ENCODE results near the gene DPYD. TPM values are rescaled to one million over a fixed set of nuclear protein-coding genes. Genes with fewer than 3 reads are reported as not detected.

DPYD gene
- polyA plus RNA-seq, 3 donors from 2014 or later, result 23.0 to 35.9 (median 30.8) TPM

- H3K9me3 Mint-ChIP-seq, result no peaks in the 10 kb centered on the region
- H3K36me3 Mint-ChIP-seq, result peaks cover 22 to 36% (median 32%) of the 10 kb centered on the region in 3 donors
- H3K4me3 Mint-ChIP-seq, result no peak overlapping the region
- no peaks in the 10 kb centered on the region for H3K4me1 Mint-ChIP-seq
- no peak for DNase-seq
- no peak overlapping the region for H3K27ac Mint-ChIP-seq
- H3K27me3 Mint-ChIP-seq (ENCODE audit: low read depth in 3 of 3), result peaks cover 0 to 2% (median 0%) of the 10 kb centered on the region in 3 donors
Observed at GRCh38 chr1:97271916-97272788, 648.7 kb downstream of the DPYD start.

DNA sequence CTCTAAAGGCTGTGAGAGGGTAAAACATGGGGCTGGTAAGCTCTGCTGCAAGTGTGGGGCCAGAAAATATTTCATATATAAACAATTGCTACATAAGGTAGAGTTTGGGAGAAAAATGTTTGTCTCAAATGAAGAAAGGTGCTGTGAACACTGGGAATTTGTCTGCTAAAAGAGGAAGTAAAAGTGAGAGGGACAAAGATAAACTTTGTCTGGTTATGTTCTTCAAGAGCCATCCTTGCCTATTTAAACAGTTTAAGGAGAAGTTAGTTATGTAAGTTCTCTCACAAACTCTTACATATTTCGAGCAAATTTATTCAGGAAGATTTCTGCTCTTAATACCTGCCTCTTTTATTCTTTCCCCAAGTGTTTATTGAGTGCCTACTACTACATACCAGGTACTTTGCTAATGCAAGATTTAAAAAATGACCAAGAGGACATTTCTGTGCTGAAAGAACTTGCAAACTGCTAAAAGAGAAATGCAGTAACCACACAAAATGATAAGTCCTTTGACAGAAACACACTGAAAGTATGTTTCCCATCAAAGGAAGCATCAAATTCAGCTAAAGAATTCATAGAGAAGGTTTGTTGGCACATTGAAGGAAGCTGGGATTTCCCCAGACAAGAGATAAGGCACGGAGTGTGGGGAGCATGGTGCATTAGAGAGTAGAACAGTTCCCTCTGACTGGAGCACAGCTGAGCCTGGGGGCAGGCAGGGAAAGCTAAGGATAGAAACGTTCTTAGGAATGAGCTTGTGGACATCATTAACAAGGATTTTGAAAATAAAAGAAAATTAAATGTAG, 650.1 kb downstream of the DPYD start:
- no peak for DNase-seq
- Mint-ChIP-seq H3K36me3 (peaks cover 12 to 24% (median 23%) of the 10 kb centered on the region in 3 donors), H3K9me3 (peaks cover 0 to 2% (median 0%) of the 10 kb centered on the region in 6 donors), H3K27ac (no peak overlapping the region), H3K4me3 (no peak overlapping the region), H3K27me3 (ENCODE audit: low read depth in 3 of 3) (peaks cover 0 to 2% (median 0%) of the 10 kb centered on the region in 3 donors), H3K4me1 (no peaks in the 10 kb centered on the region)

DNA sequence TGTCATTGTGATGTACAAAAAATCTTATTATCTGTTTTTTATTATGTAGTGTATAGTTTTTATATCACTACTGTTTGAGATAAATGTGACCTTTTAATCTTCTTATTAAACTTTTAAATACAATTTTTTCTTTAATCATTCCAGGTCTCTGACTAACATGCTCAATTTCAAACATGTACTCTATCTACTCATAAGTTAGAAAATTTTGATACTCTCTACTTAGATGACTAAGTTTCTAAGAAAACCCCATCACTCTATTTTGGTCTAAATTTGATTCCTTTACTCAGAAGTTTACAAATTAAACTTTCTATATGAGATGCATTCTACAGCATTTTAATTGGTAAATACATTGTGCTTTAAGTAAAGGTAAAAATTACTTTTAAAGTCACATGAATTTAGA, 655.2 kb downstream of the DPYD start:
- H3K27me3 Mint-ChIP-seq (ENCODE audit: low read depth in 3 of 3), result peaks cover 0 to 2% (median 0%) of the 10 kb centered on the region in 3 donors
- no peak overlapping the region for H3K27ac Mint-ChIP-seq
- peaks cover 4 to 19% (median 13%) of the 10 kb centered on the region in 3 donors for H3K36me3 Mint-ChIP-seq
- no peak for DNase-seq
- H3K9me3 Mint-ChIP-seq, result peaks cover 0 to 2% (median 0%) of the 10 kb centered on the region in 6 donors
- H3K4me3 Mint-ChIP-seq, result no peak overlapping the region
- H3K4me1 Mint-ChIP-seq, result no peaks in the 10 kb centered on the region

GRCh38 chr1:97262842-97263241, 658.0 kb downstream of the DPYD start:
- Mint-ChIP-seq H3K36me3 (peaks cover 0 to 5% (median 4%) of the 10 kb centered on the region in 3 donors), H3K4me3 (no peak overlapping the region), H3K27ac (no peak overlapping the region), H3K27me3 (ENCODE audit: low read depth in 3 of 3) (peaks cover 0 to 2% (median 0%) of the 10 kb centered on the region in 3 donors), H3K4me1 (no peaks in the 10 kb centered on the region), H3K9me3 (peaks cover 0 to 2% (median 0%) of the 10 kb centered on the region in 6 donors)
- DNase-seq, result no peak

- no peak overlapping the region for H3K4me3 Mint-ChIP-seq
- no peaks in the 10 kb centered on the region for H3K36me3 Mint-ChIP-seq
- H3K27ac Mint-ChIP-seq, result no peak overlapping the region
Observed at GRCh38 chr1:97258597-97258996, 662.2 kb downstream of the DPYD start.

GRCh38 chr1:97254731-97255463, 665.9 kb downstream of the DPYD start:
- no peaks in the 10 kb centered on the region for H3K9me3 Mint-ChIP-seq
- H3K4me1 Mint-ChIP-seq, result peaks cover 0 to 13% of the 10 kb centered on the region in 2 donors
- no peak for DNase-seq
- peaks cover 0 to 4% (median 2%) of the 10 kb centered on the region in 3 donors for H3K36me3 Mint-ChIP-seq
- H3K4me3 Mint-ChIP-seq, result no peak overlapping the region
- no peaks in the 10 kb centered on the region for H3K27me3 Mint-ChIP-seq (ENCODE audit: low read depth in 3 of 3)
- no peak overlapping the region for H3K27ac Mint-ChIP-seq

More at GRCh38 chr1:97258597-97258996, 662.2 kb downstream of the DPYD start:
- Mint-ChIP-seq H3K9me3 (no peaks in the 10 kb centered on the region), H3K4me1 (peaks cover 0 to 13% of the 10 kb centered on the region in 2 donors), H3K27me3 (ENCODE audit: low read depth in 3 of 3) (no peaks in the 10 kb centered on the region)
- no peak for DNase-seq

GRCh38 chr1:97252925-97253324, 667.9 kb downstream of the DPYD start:
- Mint-ChIP-seq H3K27me3 (ENCODE audit: low read depth in 3 of 3) (no peaks in the 10 kb centered on the region), H3K4me3 (no peak overlapping the region), H3K4me1 (peaks cover 0 to 13% of the 10 kb centered on the region in 2 donors), H3K27ac (no peak overlapping the region), H3K9me3 (no peaks in the 10 kb centered on the region), H3K36me3 (peaks cover 7 to 19% (median 11%) of the 10 kb centered on the region in 3 donors)
- no peak for DNase-seq

DNA sequence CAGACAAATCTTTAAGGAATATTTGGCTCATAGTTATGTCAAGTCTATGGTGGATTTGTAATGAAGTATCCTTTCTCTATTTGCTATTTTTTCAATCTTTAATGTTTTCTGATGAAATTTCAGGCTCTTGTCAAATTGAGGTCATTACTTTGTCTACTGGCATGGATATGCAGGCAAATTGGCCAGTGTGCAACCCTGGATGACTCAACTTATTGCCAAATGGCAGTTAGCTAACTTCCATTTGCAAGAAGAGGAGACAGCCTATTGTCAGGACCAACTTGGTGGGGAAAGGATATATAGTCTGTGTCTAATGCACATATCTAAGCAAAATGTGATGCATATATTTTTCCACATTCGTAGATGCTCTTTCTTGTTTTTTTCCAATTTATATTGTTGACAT, 668.8 kb downstream of the DPYD start:
- no peak for DNase-seq
- Mint-ChIP-seq H3K27ac (no peak overlapping the region), H3K4me3 (no peak overlapping the region), H3K27me3 (ENCODE audit: low read depth in 3 of 3) (no peaks in the 10 kb centered on the region), H3K4me1 (peaks cover 0 to 13% of the 10 kb centered on the region in 2 donors), H3K36me3 (peaks cover 7 to 19% (median 11%) of the 10 kb centered on the region in 3 donors), H3K9me3 (no peaks in the 10 kb centered on the region)

DNA sequence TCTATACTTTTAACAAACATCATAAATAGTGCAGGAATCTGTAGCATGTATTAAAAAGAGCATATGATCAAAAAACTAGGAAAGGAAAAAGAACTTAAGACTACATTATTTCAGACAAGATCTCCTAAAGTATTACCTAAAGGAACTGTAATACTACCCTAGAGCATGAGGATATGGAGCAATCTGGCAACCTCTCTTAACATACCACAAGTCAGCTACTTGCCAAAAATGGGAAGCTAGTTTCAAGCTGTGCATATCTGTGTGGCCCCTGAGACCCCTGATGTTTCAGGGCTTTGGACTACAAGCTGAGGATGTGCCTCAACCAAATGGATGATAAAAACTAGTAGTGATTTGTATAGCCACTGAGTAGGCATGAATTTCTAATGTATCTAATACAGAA, 673.6 kb downstream of the DPYD start:
- no peak for DNase-seq
- Mint-ChIP-seq H3K4me1 (no peaks in the 10 kb centered on the region), H3K27me3 (ENCODE audit: low read depth in 3 of 3) (no peaks in the 10 kb centered on the region), H3K9me3 (no peaks in the 10 kb centered on the region), H3K36me3 (peaks cover 7 to 19% (median 11%) of the 10 kb centered on the region in 3 donors), H3K27ac (no peak overlapping the region), H3K4me3 (no peak overlapping the region)

GRCh38 chr1:97245682-97246081, 675.2 kb downstream of the DPYD start:
- no peak for DNase-seq
- Mint-ChIP-seq H3K27me3 (ENCODE audit: low read depth in 3 of 3) (no peaks in the 10 kb centered on the region), H3K36me3 (peaks cover 7 to 19% (median 9%) of the 10 kb centered on the region in 3 donors), H3K27ac (no peak overlapping the region), H3K4me3 (no peak overlapping the region), H3K4me1 (no peaks in the 10 kb centered on the region), H3K9me3 (no peaks in the 10 kb centered on the region)

DNA sequence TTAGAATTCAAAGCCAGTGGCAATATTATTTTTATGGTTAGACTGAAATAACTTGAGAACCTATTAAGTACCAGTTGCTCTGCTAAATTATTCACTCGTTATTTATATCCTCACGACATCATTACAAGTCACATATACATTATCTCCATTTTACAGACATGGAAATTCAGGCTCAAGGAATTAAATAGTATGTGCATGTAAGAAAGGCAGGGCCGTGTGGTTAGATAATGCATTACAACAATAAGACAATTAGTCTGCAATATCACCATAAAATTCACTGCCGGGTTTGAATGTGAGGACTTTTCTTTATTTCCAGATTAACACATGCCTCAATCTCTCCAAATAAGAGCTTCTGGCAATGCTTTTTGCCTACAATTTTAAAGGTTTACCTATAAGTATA, 675.8 kb downstream of the DPYD start:
- H3K4me3 Mint-ChIP-seq, result no peak overlapping the region
- no peak overlapping the region for H3K27ac Mint-ChIP-seq
- DNase-seq, result no peak
- H3K36me3 Mint-ChIP-seq, result peaks cover 7 to 15% (median 9%) of the 10 kb centered on the region in 3 donors
- H3K27me3 Mint-ChIP-seq (ENCODE audit: low read depth in 3 of 3), result no peaks in the 10 kb centered on the region
- no peaks in the 10 kb centered on the region for H3K4me1 Mint-ChIP-seq
- H3K9me3 Mint-ChIP-seq, result no peaks in the 10 kb centered on the region

- Mint-ChIP-seq H3K4me1 (no peaks in the 10 kb centered on the region), H3K4me3 (no peak overlapping the region), H3K27me3 (ENCODE audit: low read depth in 3 of 3) (no peaks in the 10 kb centered on the region), H3K36me3 (peaks cover 1 to 8% (median 5%) of the 10 kb centered on the region in 3 donors), H3K9me3 (no peaks in the 10 kb centered on the region), H3K27ac (no peak overlapping the region)
- DNase-seq, result no peak
Observed at GRCh38 chr1:97243973-97244560, 676.8 kb downstream of the DPYD start.

DNA sequence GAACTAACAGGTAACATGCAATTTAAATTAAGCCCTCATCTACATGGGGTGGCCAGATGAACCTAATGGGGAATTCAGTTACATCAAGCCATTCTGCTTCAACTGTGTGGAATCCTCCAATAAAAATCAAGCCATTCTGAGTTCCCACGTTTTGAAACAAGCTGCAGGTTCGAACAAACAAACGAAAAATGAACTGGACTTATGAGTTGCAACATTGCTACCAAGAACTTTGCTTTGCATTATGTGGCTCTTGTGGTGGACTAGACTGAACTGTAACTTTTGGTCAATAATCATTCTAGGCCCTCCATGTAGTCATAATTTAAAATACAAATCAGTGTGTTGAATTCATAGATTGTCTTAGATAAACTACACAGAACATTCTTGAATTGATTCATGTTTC, 682.0 kb downstream of the DPYD start:
- H3K4me3 Mint-ChIP-seq, result no peak overlapping the region
- no peaks in the 10 kb centered on the region for H3K4me1 Mint-ChIP-seq
- peaks cover 0 to 4% (median 0%) of the 10 kb centered on the region in 3 donors for H3K27me3 Mint-ChIP-seq (ENCODE audit: low read depth in 3 of 3)

More for the DNA sequence above, 682.0 kb downstream of the DPYD start:
- Mint-ChIP-seq H3K9me3 (no peaks in the 10 kb centered on the region), H3K36me3 (peaks cover 8% of the 10 kb centered on the region in 3 donors), H3K27ac (no peak overlapping the region)
- DNase-seq, result no peak

Measured in immature natural killer cell (primary cell).